GM19452 (cell line): ENCODE data around the gene RASL10A.

Source experiments
- ATAC-seq: cut with Tn5 transposase; IDR thresholded peaks from one replicate; pipeline ENCODE4 v1.9.1; 2021; ENCODE audit not compliant: unreplicated experiment

Gene RASL10A

DNA sequence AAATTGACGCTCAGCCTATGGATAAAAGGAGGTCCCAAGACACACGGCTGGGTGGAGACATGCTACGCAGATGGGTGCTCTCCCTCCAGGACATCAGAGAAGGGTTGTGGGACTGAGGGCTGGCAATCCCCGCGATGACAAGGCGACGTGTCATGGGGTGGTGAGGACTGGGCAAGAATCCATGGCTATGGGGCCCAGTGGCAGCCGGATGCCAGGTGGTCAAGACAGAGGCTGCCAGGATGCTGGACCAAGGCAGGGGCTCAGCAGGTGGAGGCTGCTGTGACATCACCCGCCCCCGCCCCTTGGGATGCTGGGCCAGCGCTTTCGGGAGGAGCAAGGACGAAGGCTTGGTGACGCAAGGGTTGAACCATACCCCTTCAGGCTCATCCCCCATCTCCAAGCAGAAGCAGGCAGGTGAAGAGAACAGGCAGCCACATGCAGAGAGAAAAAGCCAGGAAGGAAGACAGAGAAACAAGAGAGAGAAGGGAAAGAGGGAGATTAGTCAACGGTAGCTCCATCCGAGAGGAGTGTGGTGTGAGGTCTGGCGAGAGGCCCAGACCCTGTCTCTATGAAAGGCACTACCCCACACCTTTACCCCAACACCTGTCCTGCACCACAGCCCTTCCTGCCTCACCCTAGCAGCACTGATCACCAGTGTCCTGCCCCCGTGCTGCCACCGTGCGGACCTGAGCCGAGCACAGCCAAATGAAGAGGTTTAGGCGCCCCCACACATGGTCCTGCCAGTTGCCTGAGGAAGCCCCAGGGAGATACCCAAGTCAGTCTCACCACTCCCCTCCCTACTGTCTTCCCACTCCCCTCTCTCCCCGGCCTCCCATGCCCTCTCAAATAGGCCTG, 24.1 kb upstream of the RASL10A start:
- ATAC-seq, result no peak

GRCh38 chr22:29338398-29338797, 22.9 kb upstream of the RASL10A start:
- ATAC-seq, result no peak

DNA sequence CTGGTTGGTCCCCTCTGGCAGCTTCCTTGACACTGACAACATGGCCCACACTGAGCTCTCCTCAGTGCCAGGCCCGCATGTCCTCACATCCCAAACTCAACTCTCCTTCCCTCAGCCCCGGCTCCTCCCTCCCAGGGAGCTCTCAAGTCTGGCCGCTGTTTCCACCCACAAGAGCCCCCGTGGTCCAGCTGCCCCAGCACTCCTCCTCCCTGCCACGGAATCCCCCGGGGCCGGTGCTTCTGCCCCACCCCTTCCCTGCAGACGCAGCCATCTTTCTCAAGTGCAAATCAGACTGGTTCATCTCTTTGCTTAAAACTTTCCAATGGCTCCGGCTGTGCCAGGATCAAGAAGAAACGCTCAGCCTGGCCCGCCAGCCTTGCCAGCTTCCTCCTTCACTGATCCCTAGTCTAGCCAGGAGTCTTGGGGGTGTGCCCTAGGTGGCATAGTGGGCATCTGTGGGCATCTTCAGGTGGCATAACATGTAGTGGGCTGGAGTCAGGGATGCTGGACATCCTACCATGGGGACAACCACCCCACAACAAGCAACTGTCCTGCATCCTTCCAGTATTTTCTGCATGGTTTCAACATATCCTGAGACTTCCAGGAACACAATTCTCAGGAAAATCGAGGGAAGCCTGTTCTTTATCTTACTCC, 22.3 kb upstream of the RASL10A start:
- no peak for ATAC-seq

DNA sequence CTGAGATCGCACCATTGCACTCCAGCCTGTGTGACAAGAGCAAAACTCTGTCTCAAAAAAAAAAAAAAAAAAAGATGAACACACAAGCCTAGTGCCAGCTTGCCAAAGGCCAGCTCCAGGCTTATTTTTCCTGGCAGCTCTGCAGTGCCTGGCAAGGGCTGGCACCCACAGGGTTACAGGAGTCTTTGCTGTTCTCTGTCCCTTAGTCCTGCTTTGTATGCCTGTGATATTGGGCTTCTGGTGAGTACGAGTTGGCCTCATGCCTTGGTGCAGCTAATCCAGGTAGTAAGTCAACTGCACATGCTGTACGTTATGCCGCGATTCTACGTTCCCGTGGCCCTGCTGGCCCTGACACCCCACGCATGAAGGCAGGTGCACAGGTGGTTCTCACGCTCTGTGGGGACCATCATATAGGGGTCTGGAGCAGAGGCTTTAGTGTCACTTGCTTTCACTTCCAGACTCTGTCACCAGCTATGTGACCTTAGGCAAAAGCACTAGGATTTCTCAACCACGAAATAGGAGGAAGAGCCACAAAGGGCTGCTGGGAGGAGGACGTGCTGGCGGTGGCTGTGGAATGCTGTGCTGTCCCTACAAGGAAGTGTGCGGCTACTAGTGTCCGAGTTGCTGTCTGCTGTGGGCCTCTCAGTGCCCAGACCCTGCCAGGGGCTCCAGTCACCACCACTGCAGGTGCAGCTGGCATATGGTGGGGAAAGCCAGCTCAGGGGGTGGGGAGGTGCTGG, 21.4 kb upstream of the RASL10A start:
- ATAC-seq, result no peak

GRCh38 chr22:29335656-29336055, 20.2 kb upstream of the RASL10A start:
- ATAC-seq, result no peak

DNA sequence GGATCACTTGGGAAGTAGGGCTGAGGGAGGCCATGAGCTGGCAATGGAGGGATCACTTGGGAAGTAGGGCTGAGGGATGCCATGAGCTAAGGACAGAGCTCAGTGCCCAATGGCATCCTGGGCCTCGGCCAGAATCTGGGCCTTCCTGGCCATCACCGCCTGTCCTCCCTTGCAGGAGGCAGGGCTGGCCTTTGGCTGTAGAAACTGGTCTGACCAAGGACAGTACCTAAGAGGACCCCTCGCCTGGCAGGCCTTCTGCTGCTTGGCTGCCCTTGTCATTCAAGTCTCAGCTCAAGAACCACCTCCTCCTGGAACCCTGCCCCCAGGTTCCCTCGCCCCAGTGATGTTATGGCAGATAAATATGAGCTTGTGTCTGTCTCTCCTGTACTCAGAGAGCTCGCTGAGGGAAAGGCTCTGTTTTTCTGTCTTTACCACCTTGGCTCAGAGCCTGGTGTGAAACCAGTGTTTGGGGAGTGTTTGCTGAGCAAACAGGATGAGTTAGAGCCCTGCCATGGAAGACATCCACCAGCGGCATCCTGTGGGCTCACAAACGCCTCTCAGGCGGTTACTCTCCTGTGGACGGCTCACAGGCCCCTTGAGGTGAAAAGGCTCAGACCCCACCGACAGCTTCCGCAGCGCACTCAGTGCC, 19.3 kb upstream of the RASL10A start:
- ATAC-seq, result no peak

DNA sequence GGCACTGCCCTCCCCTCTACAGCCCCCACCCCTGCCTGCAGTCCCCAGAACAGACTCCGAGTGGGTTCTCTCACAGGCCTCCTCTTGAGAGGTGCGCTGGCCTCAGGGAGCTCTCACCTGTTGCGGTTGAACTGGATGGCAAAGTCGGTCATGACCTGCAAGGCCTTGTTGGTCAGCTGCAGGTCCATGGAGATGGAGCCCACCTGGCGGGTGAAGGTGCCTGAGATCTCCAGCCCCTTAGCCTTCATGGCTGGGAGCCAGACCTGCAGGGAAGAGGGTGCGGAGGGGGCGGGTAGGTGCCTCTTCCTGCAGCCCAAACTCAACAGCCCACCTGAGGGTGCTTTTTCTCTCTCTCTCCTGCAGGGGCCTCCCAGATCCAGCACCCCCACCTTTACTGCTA, 18.7 kb upstream of the RASL10A start:
- ATAC-seq, result no peak

DNA sequence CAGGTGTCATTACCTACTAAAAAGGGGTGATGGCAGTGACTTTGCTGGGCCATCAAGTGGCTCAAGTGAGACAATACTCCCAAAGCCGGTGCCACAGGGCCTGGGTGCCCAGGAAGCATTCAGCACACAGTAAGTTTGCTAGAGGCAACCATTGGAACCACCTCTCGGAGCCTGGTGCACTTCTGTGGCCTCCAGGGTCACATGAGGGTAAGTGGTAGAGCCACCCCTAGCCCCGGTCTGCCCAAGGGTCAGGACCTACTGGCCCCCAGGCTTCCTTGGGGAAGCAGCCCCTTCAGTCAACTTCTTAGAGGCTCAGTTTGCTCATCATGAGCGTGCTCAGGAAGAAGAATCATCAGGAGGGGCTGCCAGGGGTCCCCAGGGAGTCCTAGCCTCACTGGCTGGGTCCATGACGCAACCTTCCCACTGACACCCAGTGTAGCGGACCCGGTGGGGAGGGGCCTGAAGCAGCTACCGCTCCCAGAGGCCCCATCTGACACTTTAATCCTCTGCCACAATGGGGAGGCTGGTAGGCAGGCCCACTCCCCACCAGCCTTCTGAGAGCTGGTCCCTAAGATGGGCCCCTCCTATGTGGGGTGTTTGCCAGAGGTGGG, 17.5 kb upstream of the RASL10A start:
- no peak for ATAC-seq

GRCh38 chr22:29331658-29332300, 16.3 kb upstream of the RASL10A start:
- ATAC-seq, result no peak

- no peak for ATAC-seq
Observed at GRCh38 chr22:29331213-29331612, 15.7 kb upstream of the RASL10A start.

GRCh38 chr22:29330753-29331152, 15.3 kb upstream of the RASL10A start:
- ATAC-seq, result no peak

DNA sequence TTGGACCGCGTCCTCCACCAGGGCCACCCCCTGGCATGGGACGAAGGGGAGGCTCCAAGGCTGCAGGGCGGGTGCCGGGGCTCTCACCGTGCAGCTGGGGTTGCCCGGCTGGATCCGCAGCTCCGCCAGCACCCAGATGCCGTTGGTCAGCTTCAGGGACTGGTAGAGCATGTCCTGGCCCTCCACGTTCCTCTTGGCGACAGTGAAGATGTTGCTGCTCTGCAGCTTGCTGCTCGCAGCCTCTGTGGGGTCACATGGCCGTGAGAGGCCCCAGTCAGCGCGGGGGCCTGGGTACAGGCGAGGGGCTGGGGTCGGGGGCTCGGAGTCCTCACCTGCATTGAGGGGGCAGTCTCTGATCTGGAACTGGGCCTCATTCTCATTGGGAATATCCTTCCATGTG, 14.8 kb upstream of the RASL10A start:
- no peak for ATAC-seq

- ATAC-seq, result no peak
Observed at GRCh38 chr22:29329581-29329980, 14.1 kb upstream of the RASL10A start.

DNA sequence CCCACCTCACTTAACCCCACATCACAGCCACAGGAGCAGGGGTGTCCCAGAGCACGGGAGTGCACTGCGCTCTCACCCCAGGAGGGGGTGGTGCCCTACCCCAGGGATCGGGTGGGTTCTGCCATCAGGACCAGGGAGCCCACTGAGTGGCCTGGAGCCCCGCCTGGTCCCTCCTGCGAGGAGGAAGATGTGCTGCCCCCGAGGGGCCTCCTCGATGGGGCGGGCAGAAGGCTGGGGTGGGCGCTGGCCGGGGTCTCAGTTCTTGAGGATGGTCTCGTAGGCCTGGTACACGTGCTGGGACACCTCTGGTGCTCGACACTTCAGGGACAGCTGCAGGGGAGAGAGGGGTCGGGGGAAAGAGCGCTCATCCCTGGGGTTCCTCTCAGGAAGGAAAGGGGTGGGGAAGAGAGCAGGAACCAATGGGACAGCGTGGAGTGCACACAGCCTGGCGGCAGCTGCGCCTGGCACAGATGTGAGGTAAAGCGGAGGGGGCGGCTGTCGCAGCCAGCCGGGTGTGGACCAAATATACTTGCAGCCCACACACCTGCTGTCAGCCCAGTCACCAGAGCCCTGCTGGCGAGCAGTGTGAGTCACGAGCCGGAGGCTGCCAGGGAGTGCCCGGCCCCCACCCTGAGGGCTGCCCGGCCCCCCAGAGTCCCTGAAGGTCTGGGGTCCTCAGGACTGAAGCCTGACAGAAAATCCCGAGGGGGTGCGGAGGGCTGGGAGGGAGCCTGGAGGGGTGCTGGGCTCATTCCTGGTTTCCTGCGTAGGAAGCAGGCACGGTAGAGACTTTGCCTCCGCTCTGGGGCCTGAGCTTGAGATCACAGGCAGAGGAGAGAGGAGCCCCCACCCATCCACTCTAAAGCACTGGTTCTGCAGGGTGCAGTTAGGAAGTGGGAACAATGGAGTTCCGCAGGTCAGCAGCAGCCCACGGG, 13.3 kb upstream of the RASL10A start:
- ATAC-seq, result no peak

GRCh38 chr22:29328055-29328454, 12.6 kb upstream of the RASL10A start:
- ATAC-seq, result no peak

DNA sequence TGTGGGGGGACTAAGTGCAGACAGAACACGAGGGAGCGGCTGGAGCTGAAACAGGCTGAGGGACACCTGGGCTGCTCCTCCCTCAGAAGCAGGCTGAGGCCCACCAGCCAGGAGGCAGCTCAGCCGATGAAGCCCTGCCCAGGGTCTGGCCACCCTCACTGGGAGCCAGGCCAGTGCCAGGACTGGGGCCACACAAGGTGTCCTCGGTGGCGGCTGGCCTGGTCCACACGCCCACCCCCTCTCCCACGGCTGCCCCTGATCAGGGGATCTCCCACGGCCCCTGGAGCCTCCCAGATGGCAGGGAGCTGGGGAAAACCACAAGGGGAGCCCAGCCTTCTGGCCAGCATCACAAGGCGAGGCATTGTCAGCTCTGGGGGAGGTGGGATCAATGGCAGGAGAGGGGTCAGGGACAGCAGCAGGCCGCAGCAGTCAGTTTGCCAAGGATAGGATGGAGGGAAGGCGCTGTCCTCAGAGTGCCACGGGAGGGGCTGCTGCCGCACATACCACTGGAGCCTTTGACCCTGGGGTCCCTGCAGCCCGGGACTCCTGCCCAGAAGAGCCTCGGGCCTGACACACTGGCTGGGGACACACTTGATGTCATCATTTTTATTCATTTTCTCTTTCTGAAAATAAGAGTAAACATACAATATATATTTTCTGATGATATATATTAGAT, 11.7 kb upstream of the RASL10A start:
- no peak for ATAC-seq

DNA sequence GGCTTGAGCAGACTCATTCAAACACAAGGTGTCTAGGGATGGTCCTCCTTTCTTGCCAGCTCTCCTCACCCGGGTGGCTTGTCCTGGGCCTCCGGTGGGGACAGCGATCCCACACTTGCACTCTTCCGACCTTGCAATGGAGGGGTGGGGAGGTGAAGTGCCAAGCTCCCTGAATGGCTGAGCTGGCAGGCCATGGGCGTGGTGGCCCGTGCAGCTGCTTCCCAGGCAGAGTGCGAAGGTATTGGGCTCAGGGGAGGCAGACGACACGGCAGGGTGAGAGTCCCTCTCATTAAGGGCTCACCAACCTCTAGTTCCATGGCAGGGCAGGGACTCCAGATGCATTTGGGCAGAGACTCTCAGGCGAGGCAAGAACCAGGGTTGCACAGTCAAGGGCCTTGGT, 11.0 kb upstream of the RASL10A start:
- ATAC-seq, result no peak

DNA sequence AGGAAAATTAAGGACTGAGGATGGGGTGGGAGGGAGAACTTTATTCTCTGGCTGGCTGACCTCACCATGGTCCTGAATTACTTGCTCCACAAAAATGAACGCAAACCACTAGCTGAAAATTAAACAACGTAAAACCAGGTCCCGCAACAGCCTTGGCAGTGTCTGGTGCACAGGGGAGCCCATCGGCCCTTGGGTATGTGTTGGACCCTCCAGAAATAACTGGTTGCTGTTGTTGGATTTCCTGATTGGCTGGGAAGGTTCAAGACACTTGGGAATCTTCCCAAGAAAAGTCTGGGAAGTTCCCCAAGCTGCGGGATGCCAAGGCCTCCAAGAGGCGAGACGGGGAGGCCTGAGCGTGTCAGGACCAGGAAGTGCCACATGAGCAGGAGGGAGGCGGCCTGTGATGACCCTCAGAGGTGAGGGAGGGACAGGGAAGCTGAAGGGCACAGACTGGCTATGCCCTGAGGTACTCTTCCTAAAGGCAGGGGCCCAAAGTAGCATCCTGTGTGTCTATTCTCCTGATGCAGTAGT, 10.4 kb upstream of the RASL10A start:
- ATAC-seq, result no peak

DNA sequence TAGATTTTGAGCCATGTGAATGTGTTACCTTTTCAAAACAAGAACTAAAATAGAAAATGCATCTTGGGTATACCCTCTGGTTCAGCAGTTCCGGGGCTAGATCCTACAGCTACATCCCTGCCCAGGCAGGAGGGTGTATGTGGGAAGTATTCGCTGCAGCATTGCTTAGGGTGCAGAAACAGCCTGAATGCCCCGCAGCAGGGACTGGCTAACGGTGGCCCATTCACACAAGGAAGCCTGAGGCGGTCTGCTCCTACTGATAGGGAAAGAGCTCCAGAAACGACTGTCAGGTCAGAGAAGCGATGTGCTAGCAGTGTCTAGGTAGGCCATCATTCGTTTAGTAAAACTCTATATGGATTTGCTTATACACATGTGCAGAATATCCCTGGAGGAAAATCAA, 9.9 kb upstream of the RASL10A start:
- ATAC-seq, result no peak
